ENCODE measurements around the gene LPP.

LPP gene

GRCh38 chr3:188577539-188577938 is 423.6 kb downstream of the LPP start:
- no peak overlapping the region for H3K4me3 ChIP-seq (ENCODE audit: low read length)
- peaks cover 93% of the 10 kb centered on the region for H3K4me1 ChIP-seq (ENCODE audit: control insufficient read depth, low read length)
- no peaks in the 10 kb centered on the region for H3K9me3 ChIP-seq (ENCODE audit: control insufficient read depth, insufficient read depth, low read length)
- H4K20me1 ChIP-seq (ENCODE audit: control insufficient read depth, insufficient read depth, low read depth, low read length): no peaks in the 10 kb centered on the region
- H3K4me2 ChIP-seq (ENCODE audit: low read length): no peak overlapping the region
- peak overlapping the region; percentile 87; the same call in 1 of the 2 replicates for H3K27ac ChIP-seq (ENCODE audit: low read depth, low read length)
- H3K36me3 ChIP-seq (ENCODE audit: control insufficient read depth, low read length): peaks cover 45% of the 10 kb centered on the region
- H3K79me2 ChIP-seq (ENCODE audit: control insufficient read depth, low read length): peaks cover 22% of the 10 kb centered on the region
- no peak for TF ChIP-seq EZH2phosphoT487 (IDR thresholded peaks at IDR 0.05; ENCODE audit: borderline replicate concordance, low read length)
- no peak for TF ChIP-seq CTCF (IDR thresholded peaks at IDR 0.05; ENCODE audit: low read depth, low read length, poor library complexity, severe bottlenecking)
- H3F3A ChIP-seq (ENCODE audit: control insufficient read depth, insufficient read depth): peaks cover 15% of the 10 kb centered on the region
- no peaks in the 10 kb centered on the region for H3K27me3 ChIP-seq (ENCODE audit: control insufficient read depth, low read length)
- H3K9me2 ChIP-seq (replicated peaks; ENCODE audit: control insufficient read depth, low read length): no peaks in the 10 kb centered on the region

- H4K20me1 ChIP-seq (ENCODE audit: control insufficient read depth, insufficient read depth, low read depth, low read length): no peaks in the 10 kb centered on the region
- H3K4me3 ChIP-seq (ENCODE audit: low read length): peak overlapping the region; percentile 50
- no peaks in the 10 kb centered on the region for H3K9me2 ChIP-seq (replicated peaks; ENCODE audit: control insufficient read depth, low read length)
- H3K27ac ChIP-seq (ENCODE audit: low read depth, low read length): peak overlapping the region; percentile 87
- H3K4me1 ChIP-seq (ENCODE audit: control insufficient read depth, low read length): peaks cover 93% of the 10 kb centered on the region
- H3K79me2 ChIP-seq (ENCODE audit: control insufficient read depth, low read length): peaks cover 26% of the 10 kb centered on the region
- H3K27me3 ChIP-seq (ENCODE audit: control insufficient read depth, low read length): no peaks in the 10 kb centered on the region
- H3K4me2 ChIP-seq (ENCODE audit: low read length): peak overlapping the region; percentile 81
- no peaks in the 10 kb centered on the region for H3K9me3 ChIP-seq (ENCODE audit: control insufficient read depth, insufficient read depth, low read length)
- H3F3A ChIP-seq (ENCODE audit: control insufficient read depth, insufficient read depth): peaks cover 15% of the 10 kb centered on the region
- H3K36me3 ChIP-seq (ENCODE audit: control insufficient read depth, low read length): peaks cover 39% of the 10 kb centered on the region
- TF ChIP-seq CTCF (IDR thresholded peaks at IDR 0.05; ENCODE audit: low read depth, low read length, poor library complexity, severe bottlenecking): no peak
- TF ChIP-seq EZH2phosphoT487 (IDR thresholded peaks at IDR 0.05; ENCODE audit: borderline replicate concordance, low read length): no peak
Measured at GRCh38 chr3:188578576-188579363, 424.8 kb downstream of the LPP start.

- H4K20me1 ChIP-seq (ENCODE audit: control insufficient read depth, insufficient read depth, low read depth, low read length): no peaks in the 10 kb centered on the region
- no peaks in the 10 kb centered on the region for H3K27me3 ChIP-seq (ENCODE audit: control insufficient read depth, low read length)
- H3K36me3 ChIP-seq (ENCODE audit: control insufficient read depth, low read length): peaks cover 36% of the 10 kb centered on the region
- peak overlapping the region; percentile 81 for H3K4me2 ChIP-seq (ENCODE audit: low read length)
- no peaks in the 10 kb centered on the region for H3K9me2 ChIP-seq (replicated peaks; ENCODE audit: control insufficient read depth, low read length)
- peak overlapping the region; percentile 76 for H3K4me3 ChIP-seq (ENCODE audit: low read length)
- no peak for TF ChIP-seq EZH2phosphoT487 (IDR thresholded peaks at IDR 0.05; ENCODE audit: borderline replicate concordance, low read length)
- no peak for TF ChIP-seq CTCF (IDR thresholded peaks at IDR 0.05; ENCODE audit: low read depth, low read length, poor library complexity, severe bottlenecking)
- peak overlapping the region; percentile 87 for H3K27ac ChIP-seq (ENCODE audit: low read depth, low read length)
- peaks cover 26% of the 10 kb centered on the region for H3K79me2 ChIP-seq (ENCODE audit: control insufficient read depth, low read length)
- H3K9me3 ChIP-seq (ENCODE audit: control insufficient read depth, insufficient read depth, low read length): no peaks in the 10 kb centered on the region
- H3F3A ChIP-seq (ENCODE audit: control insufficient read depth, insufficient read depth): peaks cover 15% of the 10 kb centered on the region
- H3K4me1 ChIP-seq (ENCODE audit: control insufficient read depth, low read length): peaks cover 93% of the 10 kb centered on the region
Measured at GRCh38 chr3:188580223-188580622, 426.3 kb downstream of the LPP start.
